NCI-H1930 (cell line): ENCODE data around the gene EEFSEC.

Experiments
- DNase-seq, 2 experiments: peaks; one replicate each; lab custom pipeline; 2025; lab: John Stamatoyannopoulos, UW

Gene EEFSEC

GRCh38 chr3:128242818-128243601 lies 89.7 kb downstream of the EEFSEC start:
- DNase-seq = no peak

- no peak for DNase-seq
Measured at GRCh38 chr3:128243602-128244504, 90.6 kb downstream of the EEFSEC start.

GRCh38 chr3:128245460-128245859 lies 92.2 kb downstream of the EEFSEC start:
- no peak for DNase-seq

GRCh38 chr3:128247666-128248409 lies 94.6 kb downstream of the EEFSEC start:
- no peak for DNase-seq

- DNase-seq = no peak
Measured at GRCh38 chr3:128252083-128252482, 98.8 kb downstream of the EEFSEC start.

- DNase-seq = no peak
Measured at GRCh38 chr3:128253150-128253549, 99.9 kb downstream of the EEFSEC start.

- DNase-seq = no peak
Measured at GRCh38 chr3:128254066-128254590, 100.8 kb downstream of the EEFSEC start.

GRCh38 chr3:128254967-128255366 lies 101.7 kb downstream of the EEFSEC start:
- DNase-seq = no peak

GRCh38 chr3:128256131-128256530 lies 102.8 kb downstream of the EEFSEC start:
- DNase-seq = no peak

- DNase-seq = no peak
Measured at GRCh38 chr3:128257632-128258031, 104.4 kb downstream of the EEFSEC start.

GRCh38 chr3:128260275-128260674 lies 107.0 kb downstream of the EEFSEC start:
- no peak for DNase-seq

- no peak for DNase-seq
Measured at GRCh38 chr3:128262457-128262856, 109.2 kb downstream of the EEFSEC start.

- no peak for DNase-seq
Measured at GRCh38 chr3:128263118-128263517, 109.8 kb downstream of the EEFSEC start.

- DNase-seq = no peak
Measured at GRCh38 chr3:128263946-128264345, 110.7 kb downstream of the EEFSEC start.

GRCh38 chr3:128266453-128266852 lies 113.2 kb downstream of the EEFSEC start:
- no peak for DNase-seq

GRCh38 chr3:128267541-128267940 lies 114.3 kb downstream of the EEFSEC start:
- DNase-seq = no peak

- DNase-seq = no peak
Measured at GRCh38 chr3:128269006-128269775, 115.9 kb downstream of the EEFSEC start.

- no peak for DNase-seq
Measured at GRCh38 chr3:128269796-128270195, 116.5 kb downstream of the EEFSEC start.

GRCh38 chr3:128270559-128271492 lies 117.5 kb downstream of the EEFSEC start:
- DNase-seq = no peak
